Peyer's patch (tissue), 4 donors: ENCODE data around the gene NHLRC2. TPM values are rescaled to one million over a fixed set of nuclear protein-coding genes. Genes with fewer than 3 reads are reported as not detected.

Experiments used
- DNase-seq, 3 donors: peaks; one replicate each; pipeline ENCODE4 v3.0.0-alpha.2; 2017 to 2019
- H3K27ac ChIP-seq, 4 donors: fragments of 200-600 bp; sonication (generic); one replicate each; pipeline ENCODE4 v1.5.1; 2016 to 2019
- H3K27me3 ChIP-seq, 2 donors: fragments of 200-600 bp; sonication (generic); one replicate each; pipeline ENCODE4 v1.5.1; 2019
- H3K36me3 ChIP-seq, 3 donors: fragments of 200-600 bp; sonication (generic); one replicate each; pipeline ENCODE4 v1.5.1; 2016 to 2019
- H3K4me1 ChIP-seq, 4 donors: fragments of 200-600 bp; sonication (generic); one replicate each; pipeline ENCODE4 v1.5.1; 2016 to 2019
- H3K4me3 ChIP-seq, 4 donors: fragments of 200-600 bp; sonication (generic); 1 replicate in 3 of 4; 2 replicates in 1 of 4; pipeline ENCODE4 v1.5.1; 2016 to 2019; ENCODE audit warnings: mild to moderate bottlenecking in 1 of 4
- H3K9me3 ChIP-seq, 4 donors: fragments of 200-600 bp; sonication (generic); one replicate each; pipeline ENCODE4 v1.5.1; 2016 to 2019; ENCODE audit warnings: mild to moderate bottlenecking in 1 of 4
- POLR2A ChIP-seq, 2 donors: fragments of 450-650 bp; IDR thresholded peaks; one replicate each; pipeline ENCODE4 v1.5.1; 2017; ENCODE audit warnings: antibody characterized with exemption in 2 of 2, mild to moderate bottlenecking in 2 of 2, moderate library complexity in 2 of 2
- total RNA-seq, 4 donors: library from RNA; depleted of rRNA; stranded (reverse); fragments of >200 nt; gene quantifications; one replicate each; pipeline ENCODE4 v1.1.0, GENCODE V29; 2016
- TF ChIP-seq, protein P1 (sequence below), 6 experiments: fragments of 450-650 bp in 4 of 6; fragments of 200-600 bp in 2 of 6; sonication (generic) in 1 of 6; IDR thresholded peaks; one replicate each; pipeline ENCODE4 v1.5.1; 2017 to 2019; ENCODE audit warnings: antibody characterized with exemption in 6 of 6, mild to moderate bottlenecking in 3 of 6, moderate library complexity in 1 of 6

NHLRC2 gene
- total RNA-seq, 4 donors from 2014 or later: 53.8 to 185 (median 70.1) TPM

DNA sequence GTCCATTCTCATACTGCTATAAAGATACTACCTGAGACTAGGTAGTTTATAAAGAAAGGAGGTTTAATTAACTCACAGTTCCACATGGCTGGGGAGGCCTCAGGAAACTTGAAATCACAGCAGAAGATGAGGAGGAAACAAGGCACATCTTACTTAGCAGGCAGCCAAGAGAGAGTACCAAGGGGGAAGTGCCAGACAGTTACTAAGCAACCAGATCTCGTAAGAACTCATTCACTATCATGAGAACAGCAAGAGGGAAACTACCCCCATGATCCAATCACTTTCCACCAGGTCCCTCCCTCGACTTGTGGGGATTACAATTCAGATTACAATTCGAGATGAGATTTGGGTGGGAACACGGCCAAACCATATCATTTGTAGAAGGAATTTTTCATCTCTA is 36.3 kb downstream of the NHLRC2 start:
- TF ChIP-seq, protein P1, sequence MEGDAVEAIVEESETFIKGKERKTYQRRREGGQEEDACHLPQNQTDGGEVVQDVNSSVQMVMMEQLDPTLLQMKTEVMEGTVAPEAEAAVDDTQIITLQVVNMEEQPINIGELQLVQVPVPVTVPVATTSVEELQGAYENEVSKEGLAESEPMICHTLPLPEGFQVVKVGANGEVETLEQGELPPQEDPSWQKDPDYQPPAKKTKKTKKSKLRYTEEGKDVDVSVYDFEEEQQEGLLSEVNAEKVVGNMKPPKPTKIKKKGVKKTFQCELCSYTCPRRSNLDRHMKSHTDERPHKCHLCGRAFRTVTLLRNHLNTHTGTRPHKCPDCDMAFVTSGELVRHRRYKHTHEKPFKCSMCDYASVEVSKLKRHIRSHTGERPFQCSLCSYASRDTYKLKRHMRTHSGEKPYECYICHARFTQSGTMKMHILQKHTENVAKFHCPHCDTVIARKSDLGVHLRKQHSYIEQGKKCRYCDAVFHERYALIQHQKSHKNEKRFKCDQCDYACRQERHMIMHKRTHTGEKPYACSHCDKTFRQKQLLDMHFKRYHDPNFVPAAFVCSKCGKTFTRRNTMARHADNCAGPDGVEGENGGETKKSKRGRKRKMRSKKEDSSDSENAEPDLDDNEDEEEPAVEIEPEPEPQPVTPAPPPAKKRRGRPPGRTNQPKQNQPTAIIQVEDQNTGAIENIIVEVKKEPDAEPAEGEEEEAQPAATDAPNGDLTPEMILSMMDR (IDR thresholded peaks at IDR 0.05): no peak
- no peak for TF ChIP-seq POLR2A (IDR thresholded peaks at IDR 0.05)
- Histone ChIP-seq H3K27ac (no peak overlapping the region), H3K4me3 (no peak overlapping the region), H3K9me3 (no peaks in the 10 kb centered on the region), H3K4me1 (no peaks in the 10 kb centered on the region), H3K27me3 (no peaks in the 10 kb centered on the region), H3K36me3 (no peaks in the 10 kb centered on the region)
- no peak for DNase-seq

DNA sequence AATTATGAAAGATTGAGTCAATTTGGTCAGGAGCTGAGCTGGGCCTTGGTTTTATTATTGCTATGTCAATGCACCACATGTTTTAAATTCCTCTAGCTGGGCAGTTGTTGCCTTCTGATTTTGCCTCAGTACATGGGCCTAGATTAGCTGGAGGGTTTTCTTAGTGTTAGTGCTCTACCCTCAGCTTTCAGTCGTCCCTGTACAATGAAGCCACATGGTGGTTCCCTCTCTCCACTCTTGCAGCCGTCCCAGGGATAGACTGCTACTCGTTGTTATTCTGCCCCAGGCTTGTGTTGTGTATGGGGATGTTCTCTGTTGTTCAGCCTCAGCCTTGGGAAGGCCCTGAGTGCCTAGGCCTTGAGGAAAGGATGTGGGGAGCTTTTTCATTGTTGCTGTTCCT is 37.0 kb downstream of the NHLRC2 start:
- DNase-seq: no peak
- Histone ChIP-seq H3K27me3 (no peaks in the 10 kb centered on the region), H3K36me3 (no peaks in the 10 kb centered on the region), H3K9me3 (no peaks in the 10 kb centered on the region), H3K4me3 (no peak overlapping the region), H3K27ac (no peak overlapping the region), H3K4me1 (no peaks in the 10 kb centered on the region)
- TF ChIP-seq, protein P1 (IDR thresholded peaks at IDR 0.05): peak in 1 of 6 experiments; percentile 5
- no peak for TF ChIP-seq POLR2A (IDR thresholded peaks at IDR 0.05)

- no peak overlapping the region for H3K27ac ChIP-seq
- H3K27me3 ChIP-seq: no peaks in the 10 kb centered on the region
- H3K4me1 ChIP-seq: peaks cover 0 to 5% (median 0%) of the 10 kb centered on the region in 4 donors
- TF ChIP-seq POLR2A (IDR thresholded peaks at IDR 0.05): no peak
- no peak for DNase-seq
- no peaks in the 10 kb centered on the region for H3K36me3 ChIP-seq
- no peaks in the 10 kb centered on the region for H3K9me3 ChIP-seq
- no peak overlapping the region for H3K4me3 ChIP-seq
Observed at GRCh38 chr10:113893570-113893969, 39.1 kb downstream of the NHLRC2 start.

- Histone ChIP-seq H3K27ac (no peak overlapping the region), H3K36me3 (no peaks in the 10 kb centered on the region), H3K27me3 (no peaks in the 10 kb centered on the region), H3K9me3 (no peaks in the 10 kb centered on the region), H3K4me3 (no peak overlapping the region), H3K4me1 (peaks cover 0 to 5% (median 0%) of the 10 kb centered on the region in 4 donors)
- TF ChIP-seq, protein P1 (IDR thresholded peaks at IDR 0.05): no peak
- TF ChIP-seq POLR2A (IDR thresholded peaks at IDR 0.05): no peak
- no peak for DNase-seq
Observed at GRCh38 chr10:113894581-113894980, 40.1 kb downstream of the NHLRC2 start.

DNA sequence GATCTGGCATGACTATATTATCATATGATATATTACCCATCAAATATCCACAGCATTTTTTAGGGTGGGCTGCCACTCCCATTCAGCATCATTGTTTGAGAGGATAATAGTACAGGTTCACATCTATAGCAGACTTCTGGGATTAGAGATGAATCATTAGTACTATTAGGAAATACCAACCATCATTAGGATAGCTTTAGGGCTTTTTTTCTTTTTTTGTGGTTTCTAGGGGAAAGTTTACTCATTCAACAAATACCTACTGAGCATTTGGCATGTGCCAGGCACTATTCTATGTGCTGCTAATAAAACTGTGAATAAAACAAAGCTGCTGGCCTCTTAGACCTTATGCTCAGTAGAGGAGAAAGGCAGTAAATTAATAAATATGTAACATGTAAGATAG is 40.6 kb downstream of the NHLRC2 start:
- H3K9me3 ChIP-seq: no peaks in the 10 kb centered on the region
- TF ChIP-seq POLR2A (IDR thresholded peaks at IDR 0.05): no peak
- TF ChIP-seq, protein P1 (IDR thresholded peaks at IDR 0.05): no peak
- peaks cover 0 to 5% (median 0%) of the 10 kb centered on the region in 4 donors for H3K4me1 ChIP-seq
- H3K4me3 ChIP-seq: no peak overlapping the region
- no peaks in the 10 kb centered on the region for H3K27me3 ChIP-seq
- H3K36me3 ChIP-seq: no peaks in the 10 kb centered on the region
- H3K27ac ChIP-seq: no peak overlapping the region
- DNase-seq: no peak

DNA sequence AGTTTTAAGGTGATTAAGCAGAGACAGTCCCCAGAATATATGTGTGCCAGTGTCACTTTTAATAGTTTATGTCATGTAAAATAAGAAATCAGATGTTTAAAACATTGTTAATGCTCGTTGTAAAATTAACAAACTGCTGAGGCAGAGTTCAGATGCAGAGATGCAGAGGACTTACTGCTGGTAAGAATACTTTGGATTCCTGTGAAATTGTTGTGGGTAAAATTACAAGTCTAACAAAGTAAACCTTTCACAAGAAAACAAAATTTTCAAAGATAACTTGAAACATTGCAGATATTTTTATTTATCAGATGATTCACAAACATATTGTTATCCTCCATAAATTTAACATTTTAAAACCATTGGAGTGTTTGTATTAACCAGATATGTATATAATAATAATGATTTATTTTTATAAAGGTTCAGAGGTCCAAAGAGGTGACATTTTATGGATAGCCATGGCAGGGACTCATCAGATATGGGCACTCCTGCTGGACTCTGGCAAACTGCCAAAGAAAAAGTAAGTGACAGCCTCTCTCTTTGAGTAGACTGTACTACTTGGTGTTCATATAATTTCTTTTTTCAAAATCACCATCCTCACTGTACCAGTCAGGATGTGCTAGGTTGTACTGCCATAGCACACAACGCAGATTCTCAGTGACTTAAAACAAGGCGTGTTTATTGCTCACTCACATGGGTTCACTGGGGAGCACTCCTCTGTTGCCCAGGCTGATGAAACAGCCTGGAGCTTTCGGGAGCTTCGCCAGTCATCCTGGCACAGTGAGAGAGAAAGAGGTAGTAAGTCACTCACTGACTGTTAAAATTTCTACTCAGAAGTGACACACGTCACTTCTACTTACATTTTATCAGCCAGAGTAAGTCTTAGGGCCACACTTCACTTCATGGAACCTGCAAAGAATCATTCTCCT is 43.5 kb downstream of the NHLRC2 start:
- Histone ChIP-seq H3K4me3 (no peak overlapping the region), H3K9me3 (no peaks in the 10 kb centered on the region), H3K36me3 (peaks cover 0 to 17% (median 0%) of the 10 kb centered on the region in 3 donors), H3K4me1 (peaks cover 0 to 5% (median 0%) of the 10 kb centered on the region in 4 donors), H3K27me3 (no peaks in the 10 kb centered on the region), H3K27ac (peak overlapping the region in 1 of 4 donors; percentile 4)
- DNase-seq: peak in 1 of 3 donors; percentile 51
- TF ChIP-seq, protein P1 (IDR thresholded peaks at IDR 0.05): no peak
- TF ChIP-seq POLR2A (IDR thresholded peaks at IDR 0.05): no peak
